ENCODE results near the gene NSMCE3. TPM values are rescaled to one million over a fixed set of nuclear protein-coding genes. Genes with fewer than 3 reads are reported as not detected.

NSMCE3 gene
- total RNA-seq = 1 to 10 TPM; 4.6 to 8.8 (median 7.6) TPM

DNA sequence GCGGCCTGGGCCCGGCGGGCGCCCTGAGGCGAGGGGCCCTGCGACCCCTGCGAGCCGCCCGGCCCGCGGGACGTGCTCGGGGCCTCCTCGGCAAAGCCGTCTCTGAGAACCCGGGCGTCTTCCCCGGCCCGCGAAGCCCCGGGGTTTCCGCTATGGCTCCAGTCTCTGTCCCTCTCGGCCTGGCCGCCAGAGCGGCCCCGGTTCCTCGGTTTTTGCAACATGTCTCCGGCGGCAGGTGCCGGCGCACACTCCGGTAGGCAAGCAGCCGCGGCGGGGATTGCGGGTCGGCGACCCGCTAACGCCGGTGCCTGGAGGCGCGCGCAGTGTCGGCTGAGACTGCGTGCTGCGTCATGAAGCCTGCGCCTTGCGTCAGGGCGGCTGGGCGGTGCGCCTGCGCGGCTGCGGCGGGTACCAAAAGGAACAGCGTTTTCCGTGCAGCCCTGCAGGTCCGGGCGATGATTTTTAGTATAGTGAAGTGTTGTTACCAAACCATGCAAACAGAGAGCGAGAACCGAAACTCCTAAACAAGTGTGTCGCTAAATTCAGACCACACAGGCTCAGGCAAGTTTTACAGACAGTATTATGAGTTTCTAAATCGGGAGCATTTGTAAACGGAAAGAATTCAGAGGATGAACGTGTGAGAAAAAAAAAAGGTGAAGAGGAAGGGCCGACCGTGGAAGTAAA, at the start of gene NSMCE3:
Gene NSMCE3, minus strand, starts transcription at position 338 of the 684 bp plus-strand sequence. Its CDS starts 117 bp downstream, at position 221.
- intact Hi-C loops (cut with DNase I; ENCODE audit: low total_unique reads) = no loop called here
- TF ChIP-seq POLR2A (IDR thresholded peaks at IDR 0.05) = peak in 1 of 2 donors; percentile 35
- TF ChIP-seq, protein P1, sequence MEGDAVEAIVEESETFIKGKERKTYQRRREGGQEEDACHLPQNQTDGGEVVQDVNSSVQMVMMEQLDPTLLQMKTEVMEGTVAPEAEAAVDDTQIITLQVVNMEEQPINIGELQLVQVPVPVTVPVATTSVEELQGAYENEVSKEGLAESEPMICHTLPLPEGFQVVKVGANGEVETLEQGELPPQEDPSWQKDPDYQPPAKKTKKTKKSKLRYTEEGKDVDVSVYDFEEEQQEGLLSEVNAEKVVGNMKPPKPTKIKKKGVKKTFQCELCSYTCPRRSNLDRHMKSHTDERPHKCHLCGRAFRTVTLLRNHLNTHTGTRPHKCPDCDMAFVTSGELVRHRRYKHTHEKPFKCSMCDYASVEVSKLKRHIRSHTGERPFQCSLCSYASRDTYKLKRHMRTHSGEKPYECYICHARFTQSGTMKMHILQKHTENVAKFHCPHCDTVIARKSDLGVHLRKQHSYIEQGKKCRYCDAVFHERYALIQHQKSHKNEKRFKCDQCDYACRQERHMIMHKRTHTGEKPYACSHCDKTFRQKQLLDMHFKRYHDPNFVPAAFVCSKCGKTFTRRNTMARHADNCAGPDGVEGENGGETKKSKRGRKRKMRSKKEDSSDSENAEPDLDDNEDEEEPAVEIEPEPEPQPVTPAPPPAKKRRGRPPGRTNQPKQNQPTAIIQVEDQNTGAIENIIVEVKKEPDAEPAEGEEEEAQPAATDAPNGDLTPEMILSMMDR (IDR thresholded peaks at IDR 0.05) = no peak
- DNase-seq (ENCODE audit: low spot score in 2 of 2) = peak; percentile 78 to 96
- H3K4me3 ChIP-seq (ENCODE audit: low read depth, poor library complexity, severe bottlenecking) = peak within 1 kb of the TSS; percentile 81
- WGBS, 2 donors = 0 to 1% methylated on average over 52 to 68 of the region's 68 CpGs

DNA sequence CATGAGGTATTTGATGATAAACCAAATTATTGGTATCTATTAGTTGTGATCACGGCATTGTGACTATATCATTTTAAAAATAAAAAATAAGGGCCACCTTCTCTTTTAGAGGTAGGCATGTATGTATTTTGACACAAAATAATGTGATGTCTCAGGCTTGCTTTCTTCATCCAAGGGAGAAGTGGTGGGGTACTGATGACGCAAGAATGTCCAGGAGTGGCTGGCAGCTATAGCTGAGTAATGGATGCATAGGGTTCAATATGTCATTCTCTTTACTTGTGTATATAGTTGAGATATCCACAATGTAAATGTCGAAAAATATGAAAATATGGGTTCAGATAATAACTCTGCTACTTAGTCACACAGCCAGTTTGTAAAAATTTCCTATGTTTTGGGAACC, 46.8 kb upstream of the NSMCE3 start:
- 83 to 88% methylated on average over 3 of the region's 3 CpGs for WGBS, 2 donors
- no peak for TF ChIP-seq POLR2A (IDR thresholded peaks at IDR 0.05)
- TF ChIP-seq, protein P1 (IDR thresholded peaks at IDR 0.05) = no peak
- DNase-seq (ENCODE audit: low spot score in 2 of 2) = no peak
- intact Hi-C loops (cut with DNase I; ENCODE audit: low total_unique reads) = no loop called here
- H3K4me3 ChIP-seq (ENCODE audit: low read depth, poor library complexity, severe bottlenecking) = no peak overlapping the region

DNA sequence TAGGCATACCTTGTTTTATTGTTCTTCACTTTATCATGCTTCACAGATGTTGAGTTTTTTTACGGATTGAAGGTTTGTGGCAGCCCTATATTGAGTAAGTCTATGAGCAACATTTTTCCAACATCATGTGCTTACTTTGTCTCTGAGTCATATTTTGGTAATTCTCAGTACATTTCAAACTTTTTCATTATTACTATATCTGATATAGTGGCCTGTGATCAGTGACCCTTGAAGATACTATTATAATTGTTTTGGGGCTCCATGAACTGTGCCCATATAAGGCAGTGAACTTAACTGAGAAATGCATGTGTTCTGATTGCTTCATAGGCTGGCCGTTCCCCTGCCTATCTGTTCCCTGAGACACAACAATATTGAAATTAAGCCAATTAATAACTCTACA, 42.8 kb upstream of the NSMCE3 start:
- intact Hi-C loops (cut with DNase I; ENCODE audit: low total_unique reads) = no loop called here
- TF ChIP-seq POLR2A (IDR thresholded peaks at IDR 0.05) = no peak
- TF ChIP-seq, protein P1 (IDR thresholded peaks at IDR 0.05) = no peak

DNA sequence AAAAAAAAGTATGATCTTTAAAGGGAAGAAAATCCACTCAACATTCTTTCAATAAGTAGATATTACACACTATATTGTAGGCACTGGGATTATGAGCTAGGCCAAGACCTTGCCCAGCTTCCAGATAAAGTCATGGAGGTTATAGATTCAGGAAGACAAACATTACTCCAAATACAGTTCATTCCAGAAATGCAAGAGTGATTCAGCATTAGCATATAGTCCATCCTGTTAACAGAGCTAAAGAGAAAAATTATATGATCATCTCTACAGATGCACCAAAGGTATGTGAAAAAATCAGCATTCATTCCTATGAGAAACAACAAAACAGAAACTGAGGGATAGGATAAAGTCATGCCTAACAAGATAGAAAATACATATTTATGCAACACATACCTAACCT, 42.1 kb upstream of the NSMCE3 start:
- no peak overlapping the region for H3K4me3 ChIP-seq (ENCODE audit: low read depth, poor library complexity, severe bottlenecking)
- intact Hi-C loops (cut with DNase I; ENCODE audit: low total_unique reads) = no loop called here
- DNase-seq (ENCODE audit: low spot score in 2 of 2) = no peak
- no peak for TF ChIP-seq POLR2A (IDR thresholded peaks at IDR 0.05)
- TF ChIP-seq, protein P1 (IDR thresholded peaks at IDR 0.05) = no peak

More for the DNA sequence above, 42.8 kb upstream of the NSMCE3 start:
- WGBS, 2 donors = 72 to 74% methylated on average over 2 of the region's 2 CpGs
- no peak for DNase-seq (ENCODE audit: low spot score in 2 of 2)
- no peak overlapping the region for H3K4me3 ChIP-seq (ENCODE audit: low read depth, poor library complexity, severe bottlenecking)

DNA sequence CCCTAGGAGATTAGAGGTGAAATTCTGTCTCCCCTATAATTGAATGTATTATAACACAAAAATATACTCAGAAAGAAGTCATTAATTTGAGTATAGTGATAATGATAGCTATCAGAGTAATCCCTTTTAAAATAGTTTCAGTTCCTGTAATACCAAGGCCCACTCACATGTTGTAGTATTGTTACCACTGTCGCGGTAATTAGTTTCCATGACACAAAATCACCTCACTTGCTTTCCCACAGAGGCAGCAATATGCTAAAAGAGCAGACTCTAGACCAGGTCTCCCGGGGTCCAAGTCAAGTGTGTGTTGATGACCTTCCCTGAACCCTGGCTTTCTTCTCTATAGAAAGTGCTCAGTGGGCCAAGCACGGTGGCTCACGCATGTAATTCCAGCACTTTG, 39.5 kb upstream of the NSMCE3 start:
- WGBS, 2 donors = 77 to 92% methylated on average over 5 of the region's 5 CpGs
- no peak for DNase-seq (ENCODE audit: low spot score in 2 of 2)
- intact Hi-C loops (cut with DNase I; ENCODE audit: low total_unique reads) = no loop called here
- H3K4me3 ChIP-seq (ENCODE audit: low read depth, poor library complexity, severe bottlenecking) = no peak overlapping the region
- TF ChIP-seq, protein P1 (IDR thresholded peaks at IDR 0.05) = no peak
- TF ChIP-seq POLR2A (IDR thresholded peaks at IDR 0.05) = no peak

DNA sequence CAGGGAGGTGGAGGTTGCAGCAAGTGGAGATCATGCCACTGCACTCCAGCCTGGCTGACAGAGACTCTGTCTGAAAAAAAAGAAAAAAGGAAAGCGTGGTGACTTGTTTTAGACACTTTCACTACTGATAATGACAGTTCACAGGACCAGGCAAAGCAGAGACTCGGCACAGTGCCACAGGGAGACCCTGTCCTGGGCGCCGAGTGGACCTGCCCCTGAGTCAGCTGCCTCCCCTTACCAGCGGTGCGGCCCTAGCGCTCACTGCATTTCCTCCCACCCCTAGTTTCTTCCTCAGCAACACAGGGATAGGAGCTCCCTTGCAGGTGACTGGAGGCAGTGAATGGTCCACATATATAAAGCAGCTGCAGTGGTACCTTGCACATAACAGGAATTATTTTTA, 38.7 kb upstream of the NSMCE3 start:
- no peak overlapping the region for H3K4me3 ChIP-seq (ENCODE audit: low read depth, poor library complexity, severe bottlenecking)
- DNase-seq (ENCODE audit: low spot score in 2 of 2) = no peak
- intact Hi-C loops (cut with DNase I; ENCODE audit: low total_unique reads) = no loop called here
- TF ChIP-seq, protein P1 (IDR thresholded peaks at IDR 0.05) = no peak
- TF ChIP-seq POLR2A (IDR thresholded peaks at IDR 0.05) = no peak
- WGBS, 2 donors = 80 to 84% methylated on average over 7 of the region's 7 CpGs
